SK-MEL-5 (cell line): ENCODE measurements around the gene MLST8. TPM values are rescaled to one million over a fixed set of nuclear protein-coding genes. Genes with fewer than 3 reads are reported as not detected.
A peak's percentile ranks its signal among the peaks of the same experiment; 100 is the strongest.

Source experiments
- DNase-seq: peaks from one replicate; pipeline ENCODE4 v3.0.0-alpha.2; 2016; ENCODE audit warnings: low read depth, low spot score
- in situ Hi-C: cut with HindIII; loops from 2 replicates; pipeline ENCODE4 v1.10.0; 2016; ENCODE audit warnings: low sequenced_read_pairs, high pct_unique_total_duplicates, low pct_unique_long_range_greater_than_20kb
- total RNA-seq: library from RNA; depleted of rRNA; stranded (reverse); fragments of >200 nt; shearing (Covaris generic); gene quantifications from 2 replicates; pipeline ENCODE4 v1.2.3, GENCODE V29; 2014

MLST8 gene
- total RNA-seq, 1 experiment from 2014 or later, result 29.9 TPM

GRCh38 chr16:2213817-2214718 is 8.8 kb downstream of the MLST8 start:
- DNase-seq, result no peak
- in situ Hi-C loops, result no loop called here

- in situ Hi-C loops, result no loop called here
- no peak for DNase-seq
These were observed 9.4 kb downstream of the MLST8 start, which contains the start of gene PGP for GRCh38 chr16:2214719-2214968. PGP (minus strand) TSS chr16:2214840; CDS start chr16:2214777, 63 bp downstream.

GRCh38 chr16:2216330-2216729 is 11.1 kb downstream of the MLST8 start:
- in situ Hi-C loops, result no loop called here

GRCh38 chr16:2223221-2223941 is 18.1 kb downstream of the MLST8 start, which contains the start of gene E4F1:
E4F1 (plus strand) TSS chr16:2223591; CDS start chr16:2223614, 23 bp downstream.
- in situ Hi-C loops, result no loop called here
- DNase-seq, result peak; percentile 98

More at GRCh38 chr16:2216330-2216729, 11.1 kb downstream of the MLST8 start:
- no peak for DNase-seq

DNA sequence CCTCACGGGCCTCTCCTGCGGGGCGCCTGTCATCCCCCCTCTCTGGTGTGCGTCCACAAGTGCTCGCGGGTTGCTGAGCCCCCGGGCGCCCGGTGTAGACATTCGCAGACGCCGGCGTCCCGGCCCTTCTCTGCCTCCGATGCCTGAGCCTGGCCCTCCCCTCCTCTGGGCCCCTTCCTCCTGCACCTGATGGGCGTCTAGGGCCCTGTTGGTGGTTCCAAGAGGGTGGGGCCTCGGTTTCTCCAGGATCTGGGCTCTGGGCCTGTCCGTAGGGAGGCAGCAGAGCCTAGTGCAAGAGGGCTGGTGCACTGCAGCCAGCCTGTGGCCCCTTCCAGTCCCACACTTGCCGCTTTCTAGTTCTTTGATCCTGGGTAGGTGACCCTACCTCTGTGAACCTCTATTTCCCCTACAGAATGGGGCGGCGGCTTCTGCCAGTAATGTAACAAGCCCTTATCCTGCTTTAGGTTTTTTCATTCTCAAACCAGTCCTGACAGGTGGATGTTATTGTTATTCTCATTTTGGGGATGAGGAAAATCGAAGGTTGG is 18.8 kb downstream of the MLST8 start:
- in situ Hi-C loops, result no loop called here
- peak; percentile 49 for DNase-seq

- in situ Hi-C loops, result no loop called here
- no peak for DNase-seq
These were observed 21.1 kb downstream of the MLST8 start for GRCh38 chr16:2226245-2226793.

DNA sequence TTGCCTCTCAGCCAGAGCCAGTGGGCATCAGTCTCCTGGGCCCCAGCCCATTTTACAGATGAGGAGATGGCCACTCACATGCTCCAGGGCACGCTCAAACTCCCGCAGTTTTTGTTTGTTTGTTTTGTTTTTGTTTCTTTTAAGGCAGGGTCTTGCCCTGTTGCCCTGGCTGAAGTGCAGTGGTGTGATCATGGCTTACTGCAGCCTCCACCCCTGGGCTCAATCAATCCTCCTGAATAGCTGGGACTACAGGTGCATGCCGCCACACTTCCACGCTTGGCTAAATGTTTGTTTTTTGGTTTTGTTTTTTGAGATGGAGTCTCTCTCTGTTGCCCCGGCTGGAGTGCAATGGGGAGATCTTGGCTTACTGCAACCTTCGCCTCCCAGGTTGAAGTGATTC is 21.7 kb downstream of the MLST8 start:
- in situ Hi-C loops, result no loop called here
- no peak for DNase-seq

GRCh38 chr16:2228161-2228824 is 23.0 kb downstream of the MLST8 start:
- in situ Hi-C loops, result no loop called here
- DNase-seq, result no peak

- in situ Hi-C loops, result no loop called here
- no peak for DNase-seq
These were observed 23.8 kb downstream of the MLST8 start for GRCh38 chr16:2229091-2229490.

DNA sequence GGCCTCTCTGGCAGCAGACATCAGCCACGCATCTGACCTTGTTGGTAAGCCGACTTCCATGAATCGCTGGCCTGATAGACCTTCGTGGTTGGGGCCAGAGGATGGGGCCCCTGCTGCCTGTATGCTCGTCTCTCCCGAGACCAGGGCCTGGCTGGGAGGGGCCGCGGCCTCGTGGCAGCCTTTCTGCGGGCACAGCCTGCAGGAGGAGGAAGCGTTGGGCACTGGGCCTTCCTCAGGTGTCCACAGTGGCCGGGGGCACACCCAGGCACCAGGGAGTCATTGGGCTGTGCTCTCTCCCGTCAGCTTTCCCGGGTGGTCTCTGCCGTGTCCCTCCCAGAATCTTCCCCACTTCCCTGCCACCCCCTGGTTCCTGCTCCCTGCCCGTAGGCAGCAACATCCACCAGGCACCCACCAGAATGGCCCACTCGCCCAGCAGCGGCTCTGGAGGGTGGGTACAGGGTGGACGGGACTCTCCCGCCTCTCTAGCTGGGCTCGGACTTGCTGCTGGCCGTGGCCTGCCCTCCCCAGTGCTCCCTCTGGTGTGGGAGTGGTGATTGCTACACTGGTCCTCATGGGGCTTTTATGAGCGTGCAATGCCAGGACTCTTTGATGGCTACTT is 24.5 kb downstream of the MLST8 start:
- no peak for DNase-seq
- in situ Hi-C loops, result no loop called here

GRCh38 chr16:2230376-2230775 is 25.1 kb downstream of the MLST8 start:
- in situ Hi-C loops, result no loop called here

DNA sequence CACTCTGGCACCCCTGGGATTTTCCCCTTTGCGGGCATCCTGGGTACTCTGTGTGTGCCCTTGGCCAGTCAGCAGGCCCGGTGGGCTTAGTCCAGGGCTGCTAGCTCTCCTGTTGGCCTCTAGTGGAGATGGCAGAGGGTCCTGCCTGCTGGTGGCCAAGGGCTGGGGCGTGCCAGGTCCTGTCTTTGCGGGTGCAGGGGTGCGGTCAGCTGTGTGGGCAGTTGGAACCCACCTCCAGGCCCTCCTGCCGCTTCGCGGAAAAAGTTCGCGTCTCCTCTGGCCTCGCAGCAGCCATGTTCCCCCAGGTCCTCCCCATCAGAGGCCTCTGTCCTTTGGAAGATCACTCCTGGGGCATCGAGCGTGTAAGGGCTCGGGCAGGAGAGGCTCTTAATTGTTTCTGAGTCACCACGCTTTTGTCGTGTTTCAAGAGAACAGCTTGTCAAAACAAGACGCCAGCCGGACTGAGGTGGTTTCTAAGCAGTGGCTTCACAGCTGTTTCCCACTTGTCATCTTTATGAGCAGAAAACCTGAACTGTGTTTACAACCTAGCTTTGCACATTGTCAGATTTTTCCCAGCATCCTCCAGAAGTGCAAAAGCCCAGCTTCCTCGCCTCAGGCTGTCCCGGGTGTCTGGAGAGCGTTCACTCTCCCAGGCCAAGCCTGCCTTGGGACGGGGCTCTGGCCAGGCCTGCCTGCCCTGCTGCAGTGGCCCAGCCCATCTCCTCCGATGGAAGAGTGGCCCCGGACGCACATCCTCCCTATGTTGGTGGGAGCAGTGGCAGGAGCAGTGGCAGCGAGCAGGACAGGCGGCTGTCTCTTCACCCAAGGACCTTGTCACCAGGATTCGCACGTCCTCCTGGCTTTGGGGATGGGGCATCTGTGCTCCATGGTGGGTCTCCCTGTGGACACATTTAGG is 26.0 kb downstream of the MLST8 start:
- in situ Hi-C loops, result no loop called here
- no peak for DNase-seq

More at GRCh38 chr16:2230376-2230775, 25.1 kb downstream of the MLST8 start:
- DNase-seq, result no peak

DNA sequence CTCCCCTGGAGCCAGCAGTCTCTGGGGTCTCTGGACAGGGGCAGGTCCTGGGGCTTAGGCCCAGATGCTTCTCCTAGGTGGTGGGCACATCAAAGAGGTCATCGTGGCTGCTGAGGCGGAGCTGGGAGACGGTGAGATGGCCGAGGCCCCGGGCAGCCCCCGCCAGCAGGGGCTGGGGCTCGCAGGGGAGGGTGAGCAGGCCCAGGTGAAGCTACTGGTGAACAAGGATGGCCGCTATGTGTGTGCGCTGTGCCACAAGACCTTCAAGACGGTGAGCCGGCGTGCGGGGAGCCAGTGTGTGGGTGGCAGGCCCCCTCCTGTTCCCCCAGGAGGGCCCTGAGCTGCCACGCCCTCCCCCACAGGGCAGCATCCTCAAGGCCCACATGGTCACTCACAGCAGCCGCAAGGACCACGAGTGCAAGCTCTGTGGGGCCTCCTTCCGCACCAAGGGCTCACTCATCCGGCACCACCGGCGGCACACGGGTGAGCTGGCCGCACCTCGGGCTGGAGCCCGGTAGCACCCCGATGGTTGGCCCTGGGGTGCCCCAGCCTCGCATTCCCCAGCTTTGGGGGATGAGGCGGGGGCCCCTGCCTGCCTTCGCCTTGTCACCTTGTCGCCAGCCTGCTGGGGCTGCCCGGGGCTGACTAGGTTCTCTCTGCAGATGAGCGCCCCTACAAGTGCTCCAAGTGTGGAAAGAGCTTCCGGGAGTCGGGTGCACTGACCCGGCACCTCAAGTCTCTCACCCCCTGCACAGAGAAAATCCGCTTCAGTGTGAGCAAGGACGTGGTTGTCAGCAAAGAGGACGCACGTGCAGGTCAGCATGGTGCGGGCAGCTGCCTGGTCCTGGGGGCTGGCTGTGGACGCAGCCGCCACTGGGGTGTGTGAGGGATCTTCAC is 27.1 kb downstream of the MLST8 start:
- DNase-seq, result no peak
- in situ Hi-C loops, result no loop called here

- DNase-seq, result no peak
- in situ Hi-C loops, result no loop called here
These were observed 28.0 kb downstream of the MLST8 start for GRCh38 chr16:2233046-2233775.
